GM15510 (cell line): ENCODE data around the gene PEPD.

Source experiments
- POLR2A ChIP-seq: IDR thresholded peaks from 3 replicates; pipeline ENCODE4 v1.6.1; 2011; ENCODE audit warnings: borderline replicate concordance; ENCODE audit not compliant: insufficient read length; ENCODE audit errors: extremely low read depth

PEPD gene

GRCh38 chr19:33376423-33376822 is 145.2 kb downstream of the PEPD start:
- TF ChIP-seq POLR2A: no peak

- TF ChIP-seq POLR2A: no peak
These were observed 145.8 kb downstream of the PEPD start for GRCh38 chr19:33375837-33376159.

- TF ChIP-seq POLR2A: no peak
These were observed 146.3 kb downstream of the PEPD start for GRCh38 chr19:33375156-33375836.

- TF ChIP-seq POLR2A: no peak
These were observed 147.3 kb downstream of the PEPD start for GRCh38 chr19:33374236-33374714.

- peak; percentile 92 for TF ChIP-seq POLR2A
These were observed 147.9 kb downstream of the PEPD start, which contains the start of gene CEBPG for GRCh38 chr19:33373453-33374235. CEBPG (plus strand) TSS chr19:33373709; CDS start chr19:33379240, 5,531 bp downstream.

GRCh38 chr19:33370783-33371182 is 150.8 kb downstream of the PEPD start:
- TF ChIP-seq POLR2A: no peak

- TF ChIP-seq POLR2A: no peak
These were observed 153.3 kb downstream of the PEPD start for GRCh38 chr19:33368074-33368864.

GRCh38 chr19:33366897-33367296 is 154.7 kb downstream of the PEPD start:
- TF ChIP-seq POLR2A: no peak

- no peak for TF ChIP-seq POLR2A
These were observed 155.5 kb downstream of the PEPD start for GRCh38 chr19:33366127-33366526.

GRCh38 chr19:33365691-33366090 is 155.9 kb downstream of the PEPD start:
- TF ChIP-seq POLR2A: no peak

- no peak for TF ChIP-seq POLR2A
These were observed 158.1 kb downstream of the PEPD start for GRCh38 chr19:33363476-33363875.

GRCh38 chr19:33362508-33363228 is 158.9 kb downstream of the PEPD start:
- TF ChIP-seq POLR2A: no peak

- TF ChIP-seq POLR2A: no peak
These were observed 162.0 kb downstream of the PEPD start for GRCh38 chr19:33359581-33359980.

- no peak for TF ChIP-seq POLR2A
These were observed 163.2 kb downstream of the PEPD start for GRCh38 chr19:33358408-33358807.

GRCh38 chr19:33357556-33357955 is 164.0 kb downstream of the PEPD start:
- TF ChIP-seq POLR2A: no peak

GRCh38 chr19:33355535-33355934 is 166.1 kb downstream of the PEPD start:
- TF ChIP-seq POLR2A: no peak
